GM19463 (cell line): ENCODE results near the gene WDR7.

Experiments used
- ATAC-seq: cut with Tn5 transposase; IDR thresholded peaks from one replicate; pipeline ENCODE4 v1.9.1; 2021; ENCODE audit warnings: mild to moderate bottlenecking, moderate library complexity; ENCODE audit not compliant: unreplicated experiment

The WDR7 gene

DNA sequence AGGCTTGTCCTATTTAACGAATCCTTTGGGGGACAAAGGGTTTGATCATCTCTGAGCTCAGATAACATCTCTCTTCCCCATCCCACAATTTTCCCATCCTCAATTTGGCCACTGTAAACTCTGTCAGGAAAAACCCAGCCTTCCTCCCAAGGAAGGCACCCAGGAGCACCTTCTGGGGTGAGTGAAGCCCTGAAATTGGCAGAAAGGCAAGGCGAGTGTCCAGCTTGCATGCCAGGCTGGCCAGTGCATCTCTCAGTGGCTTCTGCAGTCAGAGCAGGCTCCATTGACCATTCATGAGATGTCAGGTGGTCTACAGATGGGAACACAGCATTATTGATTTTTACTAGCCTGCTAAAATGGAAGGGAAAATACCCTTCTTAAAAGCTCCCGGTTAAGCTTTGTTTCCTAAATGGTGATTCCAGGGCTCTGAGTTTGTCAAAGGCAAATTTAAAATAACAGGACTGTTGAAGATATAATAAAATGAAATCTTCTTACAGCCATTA is 412.5 kb downstream of the WDR7 start:
- ATAC-seq: no peak

DNA sequence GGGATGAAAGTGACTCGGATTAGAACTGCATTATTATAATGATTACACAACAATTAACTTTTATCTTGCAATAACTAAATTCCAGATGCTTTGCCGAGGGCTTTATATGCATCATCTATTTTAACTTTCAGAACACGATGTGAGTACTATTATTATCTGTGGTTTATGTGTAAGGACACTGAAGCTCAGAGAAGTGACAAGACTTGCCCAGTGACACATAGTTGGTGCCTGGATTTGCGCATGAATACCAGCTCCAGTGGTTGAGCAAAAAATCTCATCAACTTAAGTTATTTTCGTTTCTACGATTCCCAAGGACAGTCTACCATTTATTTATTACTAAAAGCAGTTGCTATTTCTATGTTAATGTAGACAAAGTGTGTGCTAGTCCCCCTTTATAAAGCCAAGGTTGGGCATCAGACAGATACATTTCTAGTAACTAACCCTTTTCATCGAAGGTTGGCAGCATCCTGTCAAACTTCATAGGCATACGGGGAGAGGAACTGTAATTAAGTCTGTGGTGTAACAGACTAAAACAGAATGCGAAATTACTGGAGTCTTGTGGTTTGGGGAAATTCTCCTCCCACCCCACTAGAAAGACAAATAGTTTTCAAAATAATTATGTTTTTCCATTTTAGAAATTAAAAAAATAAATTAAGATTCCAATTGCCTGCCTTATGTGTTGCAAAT is 422.5 kb downstream of the WDR7 start:
- no peak for ATAC-seq

DNA sequence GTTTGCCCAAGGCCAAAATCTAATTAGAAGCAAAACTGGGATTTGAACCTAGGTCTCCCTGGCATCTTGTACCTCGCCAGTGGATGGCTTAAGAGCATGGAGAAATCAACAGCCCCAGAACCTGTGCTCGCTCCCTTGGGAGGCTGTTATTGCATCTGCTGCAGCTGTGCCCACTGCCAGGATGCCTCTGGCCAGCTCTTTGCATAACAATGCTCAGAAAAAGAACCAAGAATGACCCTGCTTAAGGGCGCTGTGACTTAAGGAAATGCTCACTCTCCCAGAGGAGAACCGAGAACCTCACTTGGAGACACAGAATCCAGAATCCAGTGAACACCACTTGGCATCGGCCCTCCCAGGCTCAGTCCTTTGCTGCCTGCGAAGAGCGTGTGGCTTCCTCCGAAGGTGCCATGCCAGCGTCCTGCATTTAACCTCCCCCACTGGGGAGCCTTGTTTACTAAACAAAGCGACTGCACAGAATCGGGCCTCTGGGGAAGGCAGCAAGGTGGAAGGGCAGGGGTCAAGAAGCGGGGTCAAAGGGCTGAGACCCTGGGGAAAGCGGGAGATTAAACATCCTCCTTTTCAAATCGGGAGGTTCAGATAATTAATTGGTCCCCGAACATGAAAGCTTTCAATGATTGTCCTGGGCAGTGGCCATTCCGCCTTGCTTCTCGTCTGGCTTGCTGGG is 424.7 kb downstream of the WDR7 start:
- ATAC-seq: no peak

DNA sequence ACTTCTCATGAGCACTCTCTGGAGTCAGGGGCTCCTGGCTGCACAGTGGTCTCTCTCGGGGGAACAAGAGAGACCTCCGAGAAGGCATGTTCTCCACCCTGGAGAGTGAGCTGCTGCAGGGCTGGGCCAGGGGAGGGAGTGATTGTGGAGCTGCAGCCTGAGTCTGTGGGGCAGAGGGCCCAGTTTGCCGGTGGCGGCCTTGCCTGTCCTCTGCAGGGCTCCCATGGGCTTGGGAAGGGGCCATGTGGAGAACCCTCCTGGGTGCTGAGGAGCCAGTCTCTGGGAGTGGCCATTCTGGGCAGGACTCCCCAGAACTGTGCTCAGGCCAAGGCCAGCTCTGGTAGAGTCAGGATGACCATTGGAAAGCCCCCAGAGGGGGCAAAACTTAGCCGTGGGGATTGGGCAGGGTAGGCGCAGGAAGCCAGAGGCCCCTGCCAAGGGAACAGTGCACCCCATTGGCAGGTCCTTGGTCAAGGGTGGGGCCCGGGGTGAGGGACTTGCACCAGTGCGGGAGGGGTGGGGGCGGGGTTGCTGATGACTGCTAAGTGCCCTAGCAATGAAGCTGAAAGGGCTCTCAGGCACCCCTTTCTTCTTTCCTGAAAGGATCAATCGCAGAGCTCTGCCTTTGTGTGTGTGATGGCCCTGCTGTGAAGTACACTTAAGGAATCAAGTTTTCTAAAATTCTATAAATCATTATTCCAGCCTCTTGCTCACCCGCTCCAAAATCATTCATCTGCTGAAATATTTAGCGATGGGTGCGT is 426.0 kb downstream of the WDR7 start:
- no peak for ATAC-seq

DNA sequence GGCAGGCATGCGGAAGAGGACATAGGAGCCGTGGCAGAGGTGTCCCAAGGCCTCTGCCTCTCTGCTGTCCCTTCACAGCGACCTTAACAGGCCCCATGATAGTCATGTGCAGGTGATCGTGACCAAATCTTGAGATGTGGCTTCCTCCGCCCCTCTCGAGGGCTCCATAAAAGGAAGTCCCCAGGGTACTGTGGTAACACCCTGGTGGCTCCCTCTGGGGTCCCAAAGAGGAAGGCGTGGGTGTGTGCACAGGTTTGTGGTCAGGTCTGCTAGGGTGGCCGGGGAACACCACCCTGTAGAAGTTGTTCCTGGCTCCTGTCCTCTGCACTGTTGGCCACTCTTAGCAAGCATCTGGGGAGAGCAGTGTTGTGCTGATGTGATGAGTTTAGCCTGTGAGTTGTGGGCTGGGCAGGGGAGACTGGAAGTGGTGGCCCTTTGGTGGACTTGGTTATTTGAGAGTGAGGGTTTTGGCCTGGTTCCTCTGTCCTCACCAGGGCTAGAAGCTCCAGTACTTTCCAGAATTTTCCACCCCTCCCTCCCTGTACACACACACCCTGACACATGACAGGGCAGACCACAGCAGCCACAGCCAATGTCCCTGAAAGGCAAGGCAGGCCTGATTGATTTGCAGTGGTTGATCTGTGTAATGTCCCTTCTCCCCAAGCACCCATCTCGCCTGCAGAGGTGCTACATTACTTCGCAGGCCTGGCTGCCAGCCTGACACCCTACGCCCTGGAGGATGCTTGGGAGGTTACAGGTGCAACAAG is 426.8 kb downstream of the WDR7 start:
- ATAC-seq: peak; percentile 91

DNA sequence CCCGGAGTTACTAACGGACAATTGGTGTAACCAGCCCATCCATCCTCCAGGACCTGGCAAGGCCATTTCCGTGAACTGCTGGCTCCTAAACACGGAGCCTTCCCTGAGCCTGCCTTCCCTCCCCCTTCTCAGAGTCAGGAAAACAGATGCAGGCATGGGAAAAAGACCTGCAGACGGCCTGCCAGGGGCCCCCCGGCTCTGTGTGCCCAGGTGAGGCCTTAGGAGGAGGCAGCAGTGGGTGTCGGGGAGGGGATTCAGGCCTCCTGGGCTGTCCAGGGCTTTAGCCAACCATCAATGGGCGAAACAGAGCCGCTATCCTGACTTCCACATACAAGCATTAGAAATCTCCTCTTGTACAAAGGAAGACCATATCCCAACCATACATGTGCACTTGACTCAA is 427.5 kb downstream of the WDR7 start:
- no peak for ATAC-seq

DNA sequence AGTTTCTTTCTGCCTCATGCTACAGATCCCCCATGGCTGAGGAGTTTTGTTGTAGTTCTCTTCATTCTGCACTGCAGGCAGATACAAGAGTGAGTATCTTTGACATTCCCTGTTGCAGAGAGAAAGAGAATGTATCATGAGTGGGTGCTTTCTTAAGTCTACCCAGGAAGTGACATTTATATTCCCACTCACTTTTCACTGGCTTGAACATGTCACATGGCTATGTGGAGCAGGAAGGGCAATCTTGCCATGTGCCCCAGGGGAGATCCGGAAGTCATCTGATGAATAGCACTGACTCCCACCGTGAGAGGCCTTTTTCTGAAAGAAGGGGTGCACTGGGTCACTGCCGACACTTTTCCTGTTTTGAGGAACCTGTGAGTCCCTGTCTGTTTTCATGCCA is 429.3 kb downstream of the WDR7 start:
- ATAC-seq: no peak

DNA sequence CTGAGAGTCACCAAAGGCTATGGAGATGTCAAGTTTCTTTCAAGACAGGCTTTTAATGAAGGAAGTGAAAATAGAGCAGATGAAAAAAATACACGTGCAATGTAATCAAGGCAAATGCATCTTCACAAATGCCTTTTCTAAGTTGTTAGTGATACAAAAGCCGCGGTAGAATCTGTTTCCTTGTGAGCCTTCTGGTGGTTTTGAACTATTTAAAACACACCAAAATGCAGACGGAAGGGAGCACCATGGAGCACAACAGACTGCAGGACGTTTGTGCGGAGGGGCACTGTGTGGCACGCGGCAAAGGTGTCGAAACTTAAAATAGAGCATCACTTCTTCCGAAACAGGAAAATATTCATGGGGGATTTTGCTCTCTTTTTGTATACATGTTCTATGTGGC is 430.7 kb downstream of the WDR7 start:
- no peak for ATAC-seq

DNA sequence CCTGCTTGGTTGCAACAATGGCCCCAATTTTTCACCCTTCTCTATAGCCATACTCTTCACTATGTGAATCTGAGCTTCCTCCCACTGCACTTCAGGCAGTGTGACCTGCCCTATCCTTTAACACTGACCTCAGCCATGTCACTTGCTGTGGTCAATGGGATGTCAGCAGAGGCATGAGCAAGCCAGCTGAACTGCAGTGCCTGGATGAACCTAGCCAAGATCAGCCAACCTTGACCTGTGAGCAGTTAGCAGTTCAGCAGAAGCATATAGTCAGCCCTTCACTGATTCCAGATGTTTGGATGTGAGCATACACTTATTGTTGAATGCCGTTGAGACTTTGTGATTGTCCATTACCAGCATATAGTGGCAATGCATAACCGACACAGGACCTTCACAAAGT is 432.3 kb downstream of the WDR7 start:
- no peak for ATAC-seq

DNA sequence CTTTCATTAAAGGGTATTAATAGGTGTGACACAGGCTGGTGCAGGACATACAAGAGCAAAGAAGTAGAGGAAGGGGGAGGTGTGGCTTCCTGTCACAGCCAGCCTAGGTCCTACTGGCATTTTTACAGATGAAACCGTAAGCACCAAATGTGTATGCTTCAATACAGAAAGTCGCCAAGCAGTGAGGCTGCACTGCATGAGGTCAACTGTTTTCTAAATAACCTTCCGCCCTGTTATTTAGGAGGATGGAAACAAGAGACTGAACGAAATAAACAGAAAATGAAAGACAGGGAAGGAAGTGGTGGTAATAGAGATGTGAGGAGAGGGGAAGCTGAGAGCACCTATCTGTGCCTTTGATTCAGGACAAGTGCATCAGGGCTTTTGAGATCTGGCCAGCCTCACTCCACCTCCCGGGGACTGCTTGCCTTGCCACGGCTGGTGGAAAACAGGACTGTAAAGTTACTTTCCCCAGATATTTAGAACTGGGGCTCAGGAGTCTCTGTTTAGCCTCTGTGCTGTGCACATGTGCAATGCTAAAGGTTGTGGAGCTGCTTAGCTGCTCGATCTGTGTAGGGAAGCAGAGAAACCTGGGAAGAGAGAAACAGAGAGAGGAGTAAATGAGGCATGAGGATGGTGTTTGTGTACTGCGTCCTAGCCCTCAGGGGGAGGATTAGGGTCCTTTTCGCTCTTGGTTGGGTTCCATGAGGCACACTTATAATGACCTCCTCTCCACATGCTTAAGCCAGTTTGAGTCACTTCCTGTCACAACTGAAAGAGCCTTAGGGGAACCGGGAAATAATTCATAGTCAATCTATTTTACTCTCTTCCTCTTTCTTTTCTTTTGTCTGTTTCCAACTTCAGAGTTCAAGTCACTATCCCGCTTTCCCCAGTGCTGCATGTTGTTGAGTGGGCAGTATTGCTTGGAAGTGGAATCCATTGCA is 433.4 kb downstream of the WDR7 start:
- ATAC-seq: peak; percentile 56

DNA sequence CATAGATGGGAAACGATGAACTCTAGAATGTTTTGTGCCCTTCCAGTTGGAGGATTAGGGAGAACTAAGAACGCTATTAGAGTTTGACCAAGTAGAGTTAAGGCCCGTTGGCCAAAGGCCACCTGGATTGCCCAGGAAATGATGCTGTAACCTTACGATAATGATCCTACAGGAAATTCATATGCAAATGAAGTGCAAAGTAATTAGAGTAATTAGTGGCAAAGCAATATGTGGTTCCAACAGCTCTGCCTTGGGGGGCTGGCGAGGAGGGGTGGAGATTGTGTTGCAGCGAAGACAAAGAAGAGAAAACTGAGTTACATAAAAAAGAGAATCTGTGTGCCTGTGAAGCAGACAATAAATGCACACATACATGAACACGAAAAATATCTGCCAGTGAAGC is 434.2 kb downstream of the WDR7 start:
- ATAC-seq: no peak

DNA sequence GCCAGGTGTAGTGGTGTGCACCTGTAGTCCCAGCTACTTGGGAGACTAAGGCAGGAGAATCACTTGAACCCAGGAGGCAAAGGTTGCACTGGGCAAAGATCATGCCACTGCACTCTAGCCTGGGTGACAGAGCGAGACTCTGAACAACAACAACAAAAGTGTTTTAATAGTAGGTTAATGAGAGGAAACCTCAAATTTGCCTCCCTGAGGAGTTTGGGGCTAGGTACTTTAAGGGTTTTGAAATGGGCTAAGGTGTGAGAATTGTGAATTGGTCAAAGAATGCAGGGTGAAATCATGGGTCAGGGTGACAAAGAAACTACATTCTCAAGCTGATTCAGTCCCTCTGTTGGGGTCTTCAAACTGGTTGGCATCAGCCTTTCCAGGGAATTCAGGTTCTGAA is 435.0 kb downstream of the WDR7 start:
- no peak for ATAC-seq
